KMS-11 (cell line): ENCODE data around the gene PPFIBP2.

ENCODE experiments used
- H2AFZ ChIP-seq: fragments of 200-600 bp; sonication (generic); 2 replicates; pipeline ENCODE4 v1.6.1; 2016; ENCODE audit warnings: antibody characterized with exemption, mixed run types, low read depth
- H3K27ac ChIP-seq: fragments of 200-600 bp; sonication (generic); 2 replicates; pipeline ENCODE4 v1.6.1; 2016; ENCODE audit warnings: mild to moderate bottlenecking, mixed run types
- H3K27me3 ChIP-seq: fragments of 200-600 bp; sonication (generic); 2 replicates; pipeline ENCODE4 v1.6.1; 2017; ENCODE audit warnings: mild to moderate bottlenecking, low read depth, mixed run types, moderate library complexity; ENCODE audit not compliant: insufficient read depth
- H3K36me3 ChIP-seq: fragments of 200-600 bp; sonication (generic); 2 replicates; pipeline ENCODE4 v1.6.1; 2017; ENCODE audit warnings: mild to moderate bottlenecking, mixed run types; ENCODE audit not compliant: insufficient read depth
- H3K4me1 ChIP-seq: fragments of 200-600 bp; sonication (generic); 2 replicates; pipeline ENCODE4 v1.6.1; 2016; ENCODE audit warnings: mild to moderate bottlenecking, low read depth, mixed run types; ENCODE audit not compliant: poor library complexity, severe bottlenecking
- H3K4me2 ChIP-seq: fragments of 200-600 bp; sonication (generic); 2 replicates; pipeline ENCODE4 v1.7.0; 2016; ENCODE audit warnings: mild to moderate bottlenecking, mixed run types
- H3K4me3 ChIP-seq: fragments of 200-600 bp; sonication (generic); IDR thresholded peaks from 2 replicates; pipeline ENCODE4 v1.6.1; 2017; ENCODE audit warnings: low read depth, low read length, mixed read lengths; ENCODE audit not compliant: insufficient read depth
- H3K79me2 ChIP-seq: fragments of 200-600 bp; sonication (generic); 2 replicates; pipeline ENCODE4 v1.6.1; 2016; ENCODE audit warnings: low read depth, mixed run types; ENCODE audit not compliant: insufficient read depth
- H3K9ac ChIP-seq: fragments of 200-600 bp; sonication (generic); 2 replicates; pipeline ENCODE4 v1.6.1; 2016; ENCODE audit warnings: mild to moderate bottlenecking, mixed run types
- H4K20me1 ChIP-seq: fragments of 200-600 bp; sonication (generic); 2 replicates; pipeline ENCODE4 v1.6.1; 2016; ENCODE audit warnings: mild to moderate bottlenecking, mixed run types; ENCODE audit not compliant: insufficient read depth
- CTCF ChIP-seq: fragments of 200-600 bp; sonication (generic); conservative IDR thresholded peaks from 2 replicates; pipeline ENCODE4 v1.6.1; 2017; ENCODE audit warnings: low read depth, mild to moderate bottlenecking, antibody characterized with exemption, low read length, moderate library complexity, mixed read lengths

The PPFIBP2 gene

GRCh38 chr11:7604331-7604955, 90.6 kb downstream of the PPFIBP2 start:
- Histone ChIP-seq H4K20me1 (no peaks in the 10 kb centered on the region), H3K4me1 (no peaks in the 10 kb centered on the region), H3K27ac (no peak overlapping the region), H3K4me3 (no peak overlapping the region), H3K79me2 (no peaks in the 10 kb centered on the region), H3K4me2 (no peak overlapping the region), H3K27me3 (no peaks in the 10 kb centered on the region), H3K36me3 (no peaks in the 10 kb centered on the region), H2AFZ (no peak overlapping the region), H3K9ac (no peak overlapping the region)
- TF ChIP-seq CTCF = no peak

- Histone ChIP-seq H3K79me2 (no peaks in the 10 kb centered on the region), H3K4me3 (no peak overlapping the region), H3K9ac (no peak overlapping the region), H2AFZ (no peak overlapping the region), H3K4me1 (no peaks in the 10 kb centered on the region), H3K36me3 (no peaks in the 10 kb centered on the region), H4K20me1 (no peaks in the 10 kb centered on the region), H3K27me3 (no peaks in the 10 kb centered on the region), H3K27ac (no peak overlapping the region), H3K4me2 (no peak overlapping the region)
- no peak for TF ChIP-seq CTCF
Observed at GRCh38 chr11:7605186-7605943, 91.6 kb downstream of the PPFIBP2 start.

GRCh38 chr11:7606496-7606895, 92.7 kb downstream of the PPFIBP2 start:
- Histone ChIP-seq H3K4me2 (no peak overlapping the region), H3K4me3 (no peak overlapping the region), H3K27ac (no peak overlapping the region), H3K27me3 (no peaks in the 10 kb centered on the region), H3K9ac (no peak overlapping the region), H2AFZ (no peak overlapping the region), H3K4me1 (peaks cover 9% of the 10 kb centered on the region), H3K36me3 (no peaks in the 10 kb centered on the region), H3K79me2 (no peaks in the 10 kb centered on the region), H4K20me1 (no peaks in the 10 kb centered on the region)
- no peak for TF ChIP-seq CTCF

GRCh38 chr11:7609015-7609414, 95.2 kb downstream of the PPFIBP2 start:
- H2AFZ ChIP-seq = no peak overlapping the region
- no peak overlapping the region for H3K9ac ChIP-seq
- H3K4me3 ChIP-seq = no peak overlapping the region
- no peaks in the 10 kb centered on the region for H4K20me1 ChIP-seq
- H3K4me1 ChIP-seq = peaks cover 34% of the 10 kb centered on the region
- no peak overlapping the region for H3K4me2 ChIP-seq
- no peak overlapping the region for H3K27ac ChIP-seq
- no peaks in the 10 kb centered on the region for H3K79me2 ChIP-seq
- no peak for TF ChIP-seq CTCF
- no peaks in the 10 kb centered on the region for H3K36me3 ChIP-seq
- H3K27me3 ChIP-seq = no peaks in the 10 kb centered on the region
